SU-DHL-6 (cell line): ENCODE measurements around the gene KIRREL1.

Source experiments
- H2AFZ ChIP-seq: fragments of 200-600 bp; sonication (generic); 2 replicates; pipeline ENCODE4 v1.6.1; 2014; ENCODE audit warnings: low read depth, mild to moderate bottlenecking, moderate library complexity, mixed read lengths, antibody characterized with exemption, low read length; ENCODE audit not compliant: severe bottlenecking
- H3F3A ChIP-seq: fragments of 200-600 bp; shearing (Covaris generic); 2 replicates; pipeline ENCODE4 v1.6.0; 2016; ENCODE audit warnings: antibody characterized with exemption, mild to moderate bottlenecking; ENCODE audit not compliant: insufficient read depth
- H3K27ac ChIP-seq: fragments of 200-600 bp; sonication (generic); 2 replicates; pipeline ENCODE4 v1.5.1; 2016; ENCODE audit warnings: low read depth, mild to moderate bottlenecking, low read length, moderate library complexity, mixed read lengths
- H3K27me3 ChIP-seq: fragments of 200-600 bp; sonication (generic), shearing (Covaris generic); 2 replicates; pipeline ENCODE4 v1.6.0; 2014; ENCODE audit warnings: mild to moderate bottlenecking, low read length
- H3K36me3 ChIP-seq: fragments of 200-600 bp; sonication (generic); 2 replicates; pipeline ENCODE4 v1.6.1; 2014; ENCODE audit warnings: mild to moderate bottlenecking, low read length, mixed read lengths
- H3K4me2 ChIP-seq: fragments of 300-600, 200-600 bp; shearing (Covaris generic), sonication (generic); 2 replicates; pipeline ENCODE4 v1.6.0; 2014; ENCODE audit warnings: low read length, low read depth, mild to moderate bottlenecking; ENCODE audit not compliant: poor library complexity, severe bottlenecking
- H3K4me3 ChIP-seq: fragments of 200-600 bp; sonication (generic); 2 replicates; pipeline ENCODE4 v1.5.1; 2014; ENCODE audit warnings: antibody characterized with exemption, low read length, mild to moderate bottlenecking, mixed read lengths; ENCODE audit not compliant: insufficient read depth, poor library complexity, severe bottlenecking
- H3K79me2 ChIP-seq: fragments of 200-600 bp; sonication (generic); 2 replicates; pipeline ENCODE4 v1.6.1; 2014; ENCODE audit warnings: mild to moderate bottlenecking, low read length, moderate library complexity; ENCODE audit not compliant: insufficient read depth
- H3K9ac ChIP-seq: fragments of 200-600 bp; sonication (generic); 2 replicates; pipeline ENCODE4 v1.7.0; 2014; ENCODE audit warnings: mild to moderate bottlenecking, low read length
- H3K9me2 ChIP-seq: fragments of 200-600 bp; sonication (generic); replicated peaks from 2 replicates; pipeline ENCODE4 v1.6.1; 2014; ENCODE audit warnings: low read length; ENCODE audit not compliant: insufficient read depth
- H3K9me3 ChIP-seq: fragments of 200-600 bp; sonication (generic); 2 replicates; pipeline ENCODE4 v1.6.1; 2014; ENCODE audit warnings: low read length, mixed read lengths; ENCODE audit not compliant: insufficient read depth
- H4K20me1 ChIP-seq: fragments of 200-600 bp; sonication (generic); 2 replicates; pipeline ENCODE4 v1.6.1; 2014; ENCODE audit warnings: low read depth, mild to moderate bottlenecking, antibody characterized with exemption, low read length, moderate library complexity, mixed read lengths
- EZH2phosphoT487 ChIP-seq: fragments of 200-600 bp; sonication (generic), shearing (Covaris generic); conservative IDR thresholded peaks from 2 replicates; pipeline ENCODE4 v1.6.1; 2018; ENCODE audit warnings: mild to moderate bottlenecking, antibody characterized with exemption, low read length, moderate library complexity, mixed read lengths
- TF ChIP-seq, protein P1 (sequence below): fragments of 200-600 bp; sonication (generic); IDR thresholded peaks from one replicate; pipeline ENCODE4 v1.5.1; 2017; ENCODE audit warnings: antibody characterized with exemption, mild to moderate bottlenecking, low read length, moderate library complexity; ENCODE audit not compliant: insufficient read depth, poor library complexity, severe bottlenecking

Gene KIRREL1

GRCh38 chr1:158101927-158102326, 108.5 kb downstream of the KIRREL1 start:
- Histone ChIP-seq H2AFZ (no peak overlapping the region), H3K79me2 (no peaks in the 10 kb centered on the region), H3K9me3 (no peaks in the 10 kb centered on the region), H3K27ac (no peak overlapping the region), H3K4me2 (no peak overlapping the region), H3K27me3 (no peaks in the 10 kb centered on the region), H3K9ac (no peak overlapping the region), H3K36me3 (no peaks in the 10 kb centered on the region), H3K9me2 (no peaks in the 10 kb centered on the region), H3F3A (no peaks in the 10 kb centered on the region), H3K4me3 (no peak overlapping the region), H4K20me1 (no peaks in the 10 kb centered on the region)
- no peak for TF ChIP-seq EZH2phosphoT487
- TF ChIP-seq, protein P1, sequence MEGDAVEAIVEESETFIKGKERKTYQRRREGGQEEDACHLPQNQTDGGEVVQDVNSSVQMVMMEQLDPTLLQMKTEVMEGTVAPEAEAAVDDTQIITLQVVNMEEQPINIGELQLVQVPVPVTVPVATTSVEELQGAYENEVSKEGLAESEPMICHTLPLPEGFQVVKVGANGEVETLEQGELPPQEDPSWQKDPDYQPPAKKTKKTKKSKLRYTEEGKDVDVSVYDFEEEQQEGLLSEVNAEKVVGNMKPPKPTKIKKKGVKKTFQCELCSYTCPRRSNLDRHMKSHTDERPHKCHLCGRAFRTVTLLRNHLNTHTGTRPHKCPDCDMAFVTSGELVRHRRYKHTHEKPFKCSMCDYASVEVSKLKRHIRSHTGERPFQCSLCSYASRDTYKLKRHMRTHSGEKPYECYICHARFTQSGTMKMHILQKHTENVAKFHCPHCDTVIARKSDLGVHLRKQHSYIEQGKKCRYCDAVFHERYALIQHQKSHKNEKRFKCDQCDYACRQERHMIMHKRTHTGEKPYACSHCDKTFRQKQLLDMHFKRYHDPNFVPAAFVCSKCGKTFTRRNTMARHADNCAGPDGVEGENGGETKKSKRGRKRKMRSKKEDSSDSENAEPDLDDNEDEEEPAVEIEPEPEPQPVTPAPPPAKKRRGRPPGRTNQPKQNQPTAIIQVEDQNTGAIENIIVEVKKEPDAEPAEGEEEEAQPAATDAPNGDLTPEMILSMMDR: no peak

- no peak for TF ChIP-seq EZH2phosphoT487
- TF ChIP-seq, protein P1: no peak
- Histone ChIP-seq H3K4me3 (no peak overlapping the region), H2AFZ (no peak overlapping the region), H3K9me3 (no peaks in the 10 kb centered on the region), H3K27me3 (no peaks in the 10 kb centered on the region), H3K9ac (no peak overlapping the region), H3K27ac (no peak overlapping the region), H4K20me1 (no peaks in the 10 kb centered on the region), H3F3A (no peaks in the 10 kb centered on the region), H3K4me2 (no peak overlapping the region), H3K79me2 (no peaks in the 10 kb centered on the region), H3K36me3 (no peaks in the 10 kb centered on the region), H3K9me2 (no peaks in the 10 kb centered on the region)
Observed at GRCh38 chr1:158102881-158103674, 109.6 kb downstream of the KIRREL1 start.

DNA sequence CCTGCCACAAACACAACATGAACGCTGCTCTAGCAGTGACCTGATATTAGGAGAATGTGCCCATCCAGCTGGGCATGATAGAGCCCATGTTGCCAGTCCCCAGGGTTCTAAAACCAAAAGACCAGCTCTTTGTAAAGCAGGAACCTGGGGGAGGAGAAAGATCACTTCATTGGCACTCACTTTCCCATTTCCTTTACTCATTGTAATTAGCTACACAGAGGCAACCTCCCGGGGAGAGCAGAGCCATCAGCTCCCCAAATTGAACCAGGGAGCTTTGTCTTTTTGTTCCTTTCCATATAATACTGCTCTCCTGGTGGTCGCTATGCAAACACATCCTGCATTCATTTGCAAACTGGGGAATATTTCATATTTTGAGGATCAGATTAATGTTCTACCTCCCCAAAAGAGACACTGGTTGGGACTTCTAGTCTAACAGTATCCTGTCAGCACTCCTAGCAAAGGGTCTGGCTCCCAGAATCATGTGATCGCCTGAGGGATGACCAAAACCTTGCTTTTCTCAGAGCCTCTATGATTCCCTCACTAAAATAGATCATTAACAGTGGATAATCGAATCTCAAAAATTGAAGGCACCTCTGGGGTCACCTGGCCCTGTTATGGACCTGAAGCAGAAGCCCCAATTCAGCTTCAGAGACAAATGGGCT, 110.5 kb downstream of the KIRREL1 start:
- Histone ChIP-seq H3K79me2 (no peaks in the 10 kb centered on the region), H3K9ac (no peak overlapping the region), H3F3A (no peaks in the 10 kb centered on the region), H3K4me2 (no peak overlapping the region), H3K27ac (no peak overlapping the region), H3K4me3 (no peak overlapping the region), H2AFZ (no peak overlapping the region), H3K9me3 (no peaks in the 10 kb centered on the region), H4K20me1 (no peaks in the 10 kb centered on the region), H3K36me3 (no peaks in the 10 kb centered on the region), H3K9me2 (no peaks in the 10 kb centered on the region), H3K27me3 (no peaks in the 10 kb centered on the region)
- TF ChIP-seq, protein P1: no peak
- no peak for TF ChIP-seq EZH2phosphoT487
